HG02943 (cell line): ENCODE data around the gene VSX2.

Source experiments
- ATAC-seq: cut with Tn5 transposase; IDR thresholded peaks from one replicate; pipeline ENCODE4 v1.9.1; 2021; ENCODE audit warnings: mild to moderate bottlenecking, low read depth, moderate library complexity; ENCODE audit not compliant: unreplicated experiment

The VSX2 gene

GRCh38 chr14:74220991-74221390 is 18.3 kb upstream of the VSX2 start:
- ATAC-seq: no peak

GRCh38 chr14:74221741-74222140 is 17.5 kb upstream of the VSX2 start:
- ATAC-seq: no peak

- no peak for ATAC-seq
These were observed 16.2 kb upstream of the VSX2 start for GRCh38 chr14:74223016-74223415.

- ATAC-seq: no peak
These were observed 7.5 kb upstream of the VSX2 start for GRCh38 chr14:74231784-74232183.

- no peak for ATAC-seq
These were observed 4.2 kb upstream of the VSX2 start for GRCh38 chr14:74235017-74235416.

- ATAC-seq: no peak
These were observed 1.8 kb upstream of the VSX2 start for GRCh38 chr14:74237441-74237840.

- ATAC-seq: no peak
These were observed 872 bp downstream of the VSX2 start for GRCh38 chr14:74239848-74240793.

- no peak for ATAC-seq
These were observed 1.8 kb downstream of the VSX2 start for GRCh38 chr14:74240794-74241651.

GRCh38 chr14:74241652-74242017 is 2.4 kb downstream of the VSX2 start:
- no peak for ATAC-seq

GRCh38 chr14:74242021-74242779 is 3.0 kb downstream of the VSX2 start:
- ATAC-seq: no peak

- no peak for ATAC-seq
These were observed 3.5 kb downstream of the VSX2 start for GRCh38 chr14:74242780-74243042.

- ATAC-seq: no peak
These were observed 3.8 kb downstream of the VSX2 start for GRCh38 chr14:74243051-74243450.

GRCh38 chr14:74244115-74244514 is 4.9 kb downstream of the VSX2 start:
- ATAC-seq: no peak

- no peak for ATAC-seq
These were observed 6.0 kb downstream of the VSX2 start for GRCh38 chr14:74245292-74245691.

GRCh38 chr14:74246542-74246941 is 7.3 kb downstream of the VSX2 start:
- no peak for ATAC-seq

GRCh38 chr14:74248017-74248416 is 8.8 kb downstream of the VSX2 start:
- no peak for ATAC-seq

GRCh38 chr14:74249433-74250375 is 10.5 kb downstream of the VSX2 start:
- ATAC-seq: no peak

GRCh38 chr14:74255281-74255680 is 16.0 kb downstream of the VSX2 start:
- no peak for ATAC-seq

GRCh38 chr14:74257078-74257940 is 18.1 kb downstream of the VSX2 start:
- no peak for ATAC-seq
